ENCODE measurements around the gene SPATA21.

DNA sequence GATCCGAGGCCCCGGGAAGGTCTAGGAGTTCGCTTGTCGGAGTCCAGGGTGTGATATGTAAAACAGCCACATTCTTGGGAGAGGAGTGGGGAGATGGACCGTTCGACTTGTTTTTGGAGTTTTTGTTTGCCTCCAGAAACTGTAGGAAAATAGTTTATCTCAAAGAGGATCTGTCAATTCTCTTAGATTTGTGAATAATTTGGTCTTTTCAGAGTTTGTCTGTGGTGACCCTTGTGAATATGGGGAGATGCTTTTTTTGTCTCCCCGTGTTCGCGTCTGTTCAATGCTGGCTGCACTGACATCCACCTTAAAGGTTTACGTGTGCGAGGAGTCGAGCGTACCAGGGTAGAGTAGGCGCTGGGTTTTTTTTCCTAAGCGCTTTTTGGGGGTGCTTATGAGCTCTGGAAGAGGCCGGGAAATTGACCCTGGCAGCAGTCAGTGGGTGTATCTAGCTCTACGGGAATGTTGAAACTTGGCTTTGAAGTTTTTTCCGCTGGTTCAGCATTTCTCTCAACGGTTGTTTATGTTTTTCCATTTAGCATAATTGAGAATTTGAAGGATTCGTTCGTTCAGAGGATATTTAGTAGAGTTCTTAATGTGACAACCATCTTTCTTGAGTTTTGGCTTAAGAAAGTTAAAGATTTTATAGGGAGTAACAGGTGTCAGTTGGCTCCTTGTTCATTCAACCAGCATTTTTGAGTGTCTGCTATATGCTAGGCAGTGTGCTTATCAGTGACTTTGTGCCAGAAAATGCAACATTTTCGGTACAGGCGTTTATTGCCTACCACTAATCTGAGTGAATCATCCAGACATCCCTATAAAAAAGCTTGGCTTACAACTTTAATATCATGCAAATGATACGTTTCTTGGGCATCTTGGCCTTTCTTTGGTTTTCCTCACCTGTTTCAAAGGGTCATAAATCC, 69.0 kb downstream of the SPATA21 start:
- no peak for TF ChIP-seq CTCF (IDR thresholded peaks at IDR 0.05)
- no peak for TF ChIP-seq POLR2A (IDR thresholded peaks at IDR 0.05)

Data from testis (tissue), 2 donors.